ENCODE measurements around the gene RAD23B. TPM values are rescaled to one million over a fixed set of nuclear protein-coding genes. Genes with fewer than 3 reads are reported as not detected.

Gene RAD23B
- total RNA-seq, 1 donor from 2014 or later = 207 TPM

DNA sequence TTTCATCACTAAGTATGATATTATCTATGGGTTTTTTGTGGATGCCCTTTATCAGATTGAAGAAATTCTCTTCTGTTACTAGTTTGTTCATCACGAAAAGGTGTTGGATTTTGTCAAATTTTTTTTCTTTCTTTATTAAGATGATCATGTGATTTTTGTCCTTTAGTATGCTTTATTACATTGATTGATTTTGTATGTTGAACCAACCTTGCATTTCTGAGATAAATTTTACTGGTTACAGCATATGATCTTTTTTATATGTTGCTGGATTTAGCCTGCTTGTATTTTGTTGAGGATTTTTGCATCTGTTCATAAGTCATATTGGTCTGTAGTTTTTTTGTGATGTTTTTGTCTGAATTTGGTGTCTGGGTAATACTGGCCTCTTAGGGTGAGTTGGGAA, 42.8 kb downstream of the RAD23B start:
- FAIRE-seq (no peak), DNase-seq (ENCODE audit: low read depth) (no peak)
- TF ChIP-seq CTCF (IDR thresholded peaks at IDR 0.05; ENCODE audit: insufficient read depth, low read length, severe bottlenecking) = no peak
- peaks cover 14% of the 10 kb centered on the region for H3K36me3 ChIP-seq (ENCODE audit: control insufficient read depth, insufficient read depth, low read length)
- no peaks in the 10 kb centered on the region for H3K27me3 ChIP-seq (ENCODE audit: control insufficient read depth, insufficient read depth, low read length)
- no peak overlapping the region for H3K4me3 ChIP-seq (ENCODE audit: low read depth, low read length)

- no peak for TF ChIP-seq CTCF (IDR thresholded peaks at IDR 0.05; ENCODE audit: insufficient read depth, low read length, severe bottlenecking)
- DNase-seq (ENCODE audit: low read depth) (no peak), FAIRE-seq (no peak)
- Histone ChIP-seq H3K4me3 (ENCODE audit: low read depth, low read length) (no peak overlapping the region), H3K36me3 (ENCODE audit: control insufficient read depth, insufficient read depth, low read length) (peaks cover 12% of the 10 kb centered on the region), H3K27me3 (ENCODE audit: control insufficient read depth, insufficient read depth, low read length) (no peaks in the 10 kb centered on the region)
These were observed 45.4 kb downstream of the RAD23B start for GRCh38 chr9:107328510-107328909.

- no peak for FAIRE-seq
- H3K36me3 ChIP-seq (ENCODE audit: control insufficient read depth, insufficient read depth, low read length) = peaks cover 9% of the 10 kb centered on the region
- no peak overlapping the region for H3K4me3 ChIP-seq (ENCODE audit: low read depth, low read length)
- TF ChIP-seq CTCF (IDR thresholded peaks at IDR 0.05; ENCODE audit: insufficient read depth, low read length, severe bottlenecking) = no peak
- no peaks in the 10 kb centered on the region for H3K27me3 ChIP-seq (ENCODE audit: control insufficient read depth, insufficient read depth, low read length)
- DNase-seq (ENCODE audit: low read depth) = no peak
These were observed 47.3 kb downstream of the RAD23B start for GRCh38 chr9:107330420-107330819.

- FAIRE-seq (no peak), DNase-seq (ENCODE audit: low read depth) (no peak)
- TF ChIP-seq CTCF (IDR thresholded peaks at IDR 0.05; ENCODE audit: insufficient read depth, low read length, severe bottlenecking) = no peak
- no peak overlapping the region for H3K4me3 ChIP-seq (ENCODE audit: low read depth, low read length)
- peaks cover 9% of the 10 kb centered on the region for H3K36me3 ChIP-seq (ENCODE audit: control insufficient read depth, insufficient read depth, low read length)
- no peaks in the 10 kb centered on the region for H3K27me3 ChIP-seq (ENCODE audit: control insufficient read depth, insufficient read depth, low read length)
These were observed 49.8 kb downstream of the RAD23B start for GRCh38 chr9:107332883-107333282.

- no peak for TF ChIP-seq CTCF (IDR thresholded peaks at IDR 0.05; ENCODE audit: insufficient read depth, low read length, severe bottlenecking)
- Histone ChIP-seq H3K27me3 (ENCODE audit: control insufficient read depth, insufficient read depth, low read length) (no peaks in the 10 kb centered on the region), H3K36me3 (ENCODE audit: control insufficient read depth, insufficient read depth, low read length) (peaks cover 8% of the 10 kb centered on the region), H3K4me3 (ENCODE audit: low read depth, low read length) (no peak overlapping the region)
- FAIRE-seq (peak; percentile 58), DNase-seq (ENCODE audit: low read depth) (no peak)
These were observed 50.3 kb downstream of the RAD23B start for GRCh38 chr9:107333363-107333762.

DNA sequence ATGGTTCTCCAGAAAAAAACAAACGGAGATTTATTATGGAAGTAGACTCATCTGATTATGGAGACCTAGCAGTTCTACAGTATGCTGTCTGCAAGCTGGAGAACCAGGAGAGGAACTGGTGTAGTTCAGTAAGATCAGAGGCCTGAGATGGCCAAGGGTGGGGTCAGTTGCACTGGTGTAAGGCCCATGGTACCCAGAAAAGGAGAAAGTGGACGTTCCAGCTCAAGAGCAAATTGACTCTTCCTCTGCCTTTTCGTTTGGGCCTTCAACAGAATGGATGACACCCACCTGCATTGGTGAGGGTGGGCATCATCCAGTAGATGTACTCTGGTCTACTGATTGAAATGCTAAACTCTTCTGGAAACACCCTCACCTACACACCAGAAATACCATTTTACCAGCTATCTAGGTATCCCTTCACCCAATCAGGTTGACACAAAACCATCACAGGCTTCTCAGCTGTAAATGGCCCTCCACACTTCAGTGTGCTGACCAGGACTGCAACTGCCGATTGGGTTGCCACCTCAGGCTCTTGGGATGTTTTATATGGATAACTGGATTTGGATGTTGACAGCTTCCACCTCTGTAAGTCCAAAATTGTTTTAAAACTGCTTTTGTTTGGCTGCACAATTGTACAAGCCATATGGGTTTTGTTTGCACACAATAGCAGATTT, 51.2 kb downstream of the RAD23B start:
- no peak overlapping the region for H3K4me3 ChIP-seq (ENCODE audit: low read depth, low read length)
- TF ChIP-seq CTCF (IDR thresholded peaks at IDR 0.05; ENCODE audit: insufficient read depth, low read length, severe bottlenecking) = no peak
- peaks cover 7% of the 10 kb centered on the region for H3K36me3 ChIP-seq (ENCODE audit: control insufficient read depth, insufficient read depth, low read length)
- H3K27me3 ChIP-seq (ENCODE audit: control insufficient read depth, insufficient read depth, low read length) = no peaks in the 10 kb centered on the region
- FAIRE-seq (no peak), DNase-seq (ENCODE audit: low read depth) (no peak)
